GM20000 (cell line): ENCODE results near the gene DTNB.

Source experiments
- DNase-seq: peaks from one replicate; pipeline ENCODE4 v3.0.0; 2012; ENCODE audit warnings: low spot score
- CTCF ChIP-seq: IDR thresholded peaks from 2 replicates; pipeline ENCODE4 v1.5.1; 2012; ENCODE audit warnings: mild to moderate bottlenecking, control low read depth; ENCODE audit errors: extremely low read depth, missing control alignments

The DTNB gene

GRCh38 chr2:25386971-25387875 lies 286.2 kb downstream of the DTNB start:
- no peak for DNase-seq
- TF ChIP-seq CTCF = no peak

- TF ChIP-seq CTCF = no peak
- DNase-seq = no peak
These were observed 287.5 kb downstream of the DTNB start for GRCh38 chr2:25385910-25386309.

- no peak for DNase-seq
- TF ChIP-seq CTCF = no peak
These were observed 289.6 kb downstream of the DTNB start for GRCh38 chr2:25383806-25384205.

- TF ChIP-seq CTCF = no peak
- DNase-seq = no peak
These were observed 291.9 kb downstream of the DTNB start for GRCh38 chr2:25381502-25381901.

GRCh38 chr2:25380586-25381375 lies 292.6 kb downstream of the DTNB start:
- no peak for TF ChIP-seq CTCF
- DNase-seq = no peak

- TF ChIP-seq CTCF = no peak
- DNase-seq = peak; percentile 68
These were observed 293.4 kb downstream of the DTNB start for GRCh38 chr2:25380023-25380422.

- TF ChIP-seq CTCF = no peak
- no peak for DNase-seq
These were observed 293.8 kb downstream of the DTNB start for GRCh38 chr2:25379535-25379934.
